ENCODE data around the gene KRTAP2-2.
"Not testable (repeated sequence)": the region's sequence is repeated elsewhere in the genome, so short reads cannot be mapped to it uniquely, and the experiment has no call there.

Gene KRTAP2-2

GRCh38 chr17:41042953-41043352 is 12.1 kb downstream of the KRTAP2-2 start:
- DNase-seq (ENCODE audit: low read depth), result no peak
- no peak for TF ChIP-seq CTCF (IDR thresholded peaks at IDR 0.05; ENCODE audit: control insufficient read depth, extremely low read depth, insufficient read depth)
- H3K4me3 ChIP-seq (ENCODE audit: low read depth, low read length), result no peak overlapping the region

- not testable (repeated sequence) for DNase-seq (ENCODE audit: low read depth); H3K4me3 ChIP-seq (ENCODE audit: low read depth, low read length)
Observed at GRCh38 chr17:41040783-41041571, 14.1 kb downstream of the KRTAP2-2 start, which contains the start of gene KRTAP1-1. KRTAP1-1 (minus strand) TSS chr17:41041450; CDS start chr17:41041397, 53 bp downstream.

DNA sequence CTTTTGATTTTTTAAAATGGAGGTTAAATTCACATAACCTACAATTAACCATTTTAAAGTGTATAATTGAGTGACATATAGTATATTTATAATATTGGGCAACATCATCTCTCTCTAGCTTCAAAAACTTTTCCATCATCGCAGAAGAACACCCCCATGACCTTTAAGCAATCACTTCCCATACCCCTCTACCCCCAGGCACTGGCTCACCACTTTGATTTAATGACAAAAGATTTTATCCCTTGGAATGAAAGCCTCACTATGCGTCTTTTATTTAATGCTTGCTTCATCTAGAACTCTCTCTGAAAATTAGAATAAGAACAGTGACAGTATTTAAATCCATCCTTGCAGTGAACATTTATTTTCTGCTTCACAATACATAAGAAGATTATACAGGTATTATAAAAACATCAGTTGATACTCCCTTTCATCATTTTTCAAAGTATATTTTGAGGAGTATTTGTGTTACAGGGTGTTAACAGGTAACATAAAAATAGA is 17.1 kb downstream of the KRTAP2-2 start:
- no peak for TF ChIP-seq CTCF (IDR thresholded peaks at IDR 0.05; ENCODE audit: control insufficient read depth, extremely low read depth, insufficient read depth)
- no peak overlapping the region for H3K4me3 ChIP-seq (ENCODE audit: low read depth, low read length)
- no peak for DNase-seq (ENCODE audit: low read depth)

- not testable (repeated sequence) for H3K4me3 ChIP-seq (ENCODE audit: low read depth, low read length); DNase-seq (ENCODE audit: low read depth)
Observed at GRCh38 chr17:41034346-41034935, 20.6 kb downstream of the KRTAP2-2 start, which contains the start of gene KRTAP1-3. KRTAP1-3 (minus strand) TSS chr17:41034874; CDS start chr17:41034821, 53 bp downstream.

- DNase-seq (ENCODE audit: low read depth), result no peak
Observed at GRCh38 chr17:41029633-41030245, 25.3 kb downstream of the KRTAP2-2 start, which contains the start of gene KRTAP1-4. KRTAP1-4 (minus strand) TSS chr17:41030195; CDS start chr17:41030078, 117 bp downstream.

GRCh38 chr17:41026715-41027471 is 28.1 kb downstream of the KRTAP2-2 start, which contains the start of gene KRTAP1-5:
KRTAP1-5 (minus strand) TSS chr17:41027208; CDS start chr17:41027155, 53 bp downstream.
- no peak within 1 kb of the TSS for H3K4me3 ChIP-seq (ENCODE audit: low read depth, low read length)
- no peak for DNase-seq (ENCODE audit: low read depth)
- TF ChIP-seq CTCF (IDR thresholded peaks at IDR 0.05; ENCODE audit: control insufficient read depth, extremely low read depth, insufficient read depth), result no peak

More at GRCh38 chr17:41029633-41030245, 25.3 kb downstream of the KRTAP2-2 start, which contains the start of gene KRTAP1-4:
- no peak within 1 kb of the TSS for H3K4me3 ChIP-seq (ENCODE audit: low read depth, low read length)
- no peak for TF ChIP-seq CTCF (IDR thresholded peaks at IDR 0.05; ENCODE audit: control insufficient read depth, extremely low read depth, insufficient read depth)

- no peak for TF ChIP-seq CTCF (IDR thresholded peaks at IDR 0.05; ENCODE audit: control insufficient read depth, extremely low read depth, insufficient read depth)
- H3K4me3 ChIP-seq (ENCODE audit: low read depth, low read length), result no peak overlapping the region
- DNase-seq (ENCODE audit: low read depth), result no peak
Observed at GRCh38 chr17:41024697-41025096, 30.3 kb downstream of the KRTAP2-2 start.
